Esophagus squamous epithelium (tissue), 5 donors: ENCODE results near the gene ALOX15B. TPM values are rescaled to one million over a fixed set of nuclear protein-coding genes. Genes with fewer than 3 reads are reported as not detected.
"Not testable (repeated sequence)": the region's sequence is repeated elsewhere in the genome, so short reads cannot be mapped to it uniquely, and the experiment has no call there.

Experiments used
- DNase-seq: peaks from one replicate; lab custom pipeline; 2025; lab: John Stamatoyannopoulos, UW
- H3K27ac ChIP-seq, 4 donors: fragments of 200-600 bp; sonication (generic); one replicate each; pipeline ENCODE4 v1.5.1; 2016 to 2019; ENCODE audit warnings: mild to moderate bottlenecking in 1 of 4
- H3K27me3 ChIP-seq, 4 donors: fragments of 200-600 bp; sonication (generic); 1 replicate in 3 of 4; 2 replicates in 1 of 4; pipeline versions ENCODE4 v1.5.1 to v1.6.0; 2017 to 2021; ENCODE audit warnings: antibody characterized with exemption in 1 of 4
- H3K36me3 ChIP-seq, 3 donors: fragments of 200-600 bp; sonication (generic); one replicate each; pipeline ENCODE4 v1.5.1; 2016 to 2019
- H3K4me1 ChIP-seq, 3 donors: fragments of 200-600 bp; sonication (generic); one replicate each; pipeline ENCODE4 v1.5.1; 2017 to 2019
- H3K4me3 ChIP-seq, 4 donors: fragments of 200-600 bp; sonication (generic); 1 replicate in 3 of 4; 2 replicates in 1 of 4; pipeline ENCODE4 v1.5.1; 2016 to 2019; ENCODE audit warnings: mild to moderate bottlenecking in 2 of 4, moderate library complexity in 1 of 4
- H3K9me3 ChIP-seq, 3 donors: fragments of 200-600 bp; sonication (generic); one replicate each; pipeline ENCODE4 v1.5.1; 2016 to 2019
- CTCF ChIP-seq, 6 experiments: fragments of 450-650 bp in 4 of 6; fragments of 200-600 bp in 2 of 6; sonication (generic) in 2 of 6; IDR thresholded peaks; one replicate each; pipeline ENCODE4 v1.5.1; 2016 to 2019; ENCODE audit warnings: antibody characterized with exemption in 6 of 6, mild to moderate bottlenecking in 4 of 6, moderate library complexity in 4 of 6
- POLR2A ChIP-seq, 4 donors: fragments of 450-650 bp; IDR thresholded peaks; one replicate each; pipeline ENCODE4 v1.6.1; 2017; ENCODE audit warnings: antibody characterized with exemption in 4 of 4, mild to moderate bottlenecking in 4 of 4, moderate library complexity in 3 of 4
- WGBS, 2 donors: methylation state at CpG; one replicate each; pipeline ENCODE4 v1.1.5; 2018; 5-methylcytosine and 5-hydroxymethylcytosine counted together
- intact Hi-C: fragments of 100-400 bp; cut with DNase I; formaldehyde crosslinking; loops from one replicate; pipeline ENCODE4 v1.15.0; 2022
- total RNA-seq, 4 donors: library from RNA; depleted of rRNA; stranded (reverse); fragments of >200 nt; gene quantifications; one replicate each; pipeline ENCODE4 v1.1.0, GENCODE V29; 2016
- donor health status: DM: yes; HTN: yes; CAD: no.

The ALOX15B gene
- total RNA-seq, 4 donors from 2014 or later, result 24.0 to 104 (median 50.5) TPM

- Histone ChIP-seq H3K27me3 (peaks cover 0 to 19% (median 2%) of the 10 kb centered on the region in 4 donors), H3K27ac (peak overlapping the region; percentile 83 to 93 (median 90)), H3K4me1 (peaks cover 34 to 52% (median 44%) of the 10 kb centered on the region in 3 donors), H3K36me3 (no peaks in the 10 kb centered on the region), H3K4me3 (peak overlapping the region in 1 of 4 donors; percentile 21), H3K9me3 (no peaks in the 10 kb centered on the region)
- TF ChIP-seq POLR2A (IDR thresholded peaks at IDR 0.05) (no peak), CTCF (IDR thresholded peaks at IDR 0.05) (no peak)
- intact Hi-C loops, result no loop called here
- no peak for DNase-seq
- 35 to 67% methylated on average over 9 to 12 of the region's 16 CpGs for WGBS, 2 donors
Measured at GRCh38 chr17:8019665-8020650, 18.9 kb upstream of the ALOX15B start.

GRCh38 chr17:8020776-8021564 lies 17.9 kb upstream of the ALOX15B start:
- H3K4me3 ChIP-seq, result no peak overlapping the region
- no peak for DNase-seq
- peaks cover 0 to 9% (median 0%) of the 10 kb centered on the region in 4 donors for H3K27me3 ChIP-seq
- no peak for TF ChIP-seq POLR2A (IDR thresholded peaks at IDR 0.05)
- intact Hi-C loops, result no loop called here
- no peak overlapping the region for H3K27ac ChIP-seq
- peaks cover 31 to 45% (median 40%) of the 10 kb centered on the region in 3 donors for H3K4me1 ChIP-seq
- H3K9me3 ChIP-seq, result no peaks in the 10 kb centered on the region
- no peaks in the 10 kb centered on the region for H3K36me3 ChIP-seq
- WGBS, 2 donors, result 83 to 87% methylated on average over 6 to 7 of the region's 9 CpGs

GRCh38 chr17:8021565-8022359 lies 17.1 kb upstream of the ALOX15B start:
- Histone ChIP-seq H3K4me1 (peaks cover 26 to 37% (median 33%) of the 10 kb centered on the region in 3 donors), H3K36me3 (no peaks in the 10 kb centered on the region), H3K27me3 (peaks cover 0 to 1% (median 0%) of the 10 kb centered on the region in 4 donors), H3K9me3 (no peaks in the 10 kb centered on the region), H3K4me3 (no peak overlapping the region), H3K27ac (no peak overlapping the region)
- intact Hi-C loops, result no loop called here
- WGBS, 2 donors, result 87 to 95% methylated on average over 9 to 10 of the region's 13 CpGs
- TF ChIP-seq POLR2A (IDR thresholded peaks at IDR 0.05) (no peak), CTCF (IDR thresholded peaks at IDR 0.05) (no peak)
- DNase-seq, result no peak

- Histone ChIP-seq H3K27me3 (no peaks in the 10 kb centered on the region), H3K4me3 (no peak overlapping the region), H3K9me3 (no peaks in the 10 kb centered on the region), H3K27ac (no peak overlapping the region), H3K36me3 (no peaks in the 10 kb centered on the region), H3K4me1 (peaks cover 18 to 30% (median 25%) of the 10 kb centered on the region in 3 donors)
- no peak for TF ChIP-seq CTCF (IDR thresholded peaks at IDR 0.05)
- no peak for DNase-seq
- WGBS, 2 donors, result 74 to 79% methylated on average over 4 of the region's 4 CpGs
- intact Hi-C loops, result no loop called here
Measured at GRCh38 chr17:8022360-8023003, 16.4 kb upstream of the ALOX15B start.

GRCh38 chr17:8024161-8024560 lies 14.7 kb upstream of the ALOX15B start:
- H3K4me3 ChIP-seq, DNase-seq, intact Hi-C loops, H3K9me3 ChIP-seq, H3K36me3 ChIP-seq, H3K27ac ChIP-seq: not testable (repeated sequence)
- H3K4me1 ChIP-seq, result peaks cover 7 to 18% (median 13%) of the 10 kb centered on the region in 3 donors
- peaks cover 0 to 17% (median 0%) of the 10 kb centered on the region in 4 donors for H3K27me3 ChIP-seq
- WGBS, 2 donors, result 70 to 80% methylated on average over 6 of the region's 6 CpGs
